NCI-H2171 (cell line): ENCODE results near the gene GPC2.

Experiments
- DNase-seq: peaks from one replicate; lab custom pipeline; 2025; lab: John Stamatoyannopoulos, UW

GPC2 gene

DNA sequence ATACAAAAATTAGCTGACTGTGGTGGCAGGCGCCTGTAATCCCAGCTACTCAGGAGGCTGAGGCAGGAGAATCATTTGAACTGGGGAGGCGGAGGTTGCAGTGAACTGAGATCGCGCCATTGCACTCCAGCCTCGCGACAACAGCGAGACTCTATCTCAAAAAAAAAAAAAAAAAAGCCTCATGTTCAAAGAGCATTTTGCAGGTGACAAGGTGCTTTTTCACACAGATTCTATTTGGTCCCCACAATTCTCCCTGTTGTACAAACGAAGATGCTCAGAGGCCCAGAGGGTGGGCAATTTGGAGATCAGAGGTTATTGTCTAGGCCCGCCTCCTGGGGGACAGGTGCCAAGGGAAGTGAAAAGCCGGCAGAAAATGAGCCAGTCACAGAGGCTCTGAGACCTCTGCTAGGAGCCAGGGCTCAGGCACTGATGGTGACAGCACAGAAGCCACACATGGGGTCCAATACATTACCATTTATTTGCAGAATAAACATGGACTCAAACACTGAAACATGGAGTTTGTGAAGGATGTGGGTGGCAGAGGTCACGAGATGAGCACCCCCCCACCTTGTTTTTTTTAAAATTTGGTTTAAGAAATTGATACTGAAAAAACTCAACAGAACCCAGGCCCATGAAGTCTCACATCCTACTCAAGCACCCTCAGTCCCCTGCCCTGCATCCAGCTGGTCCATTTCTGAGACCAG, 7.9 kb downstream of the GPC2 start:
- no peak for DNase-seq

DNA sequence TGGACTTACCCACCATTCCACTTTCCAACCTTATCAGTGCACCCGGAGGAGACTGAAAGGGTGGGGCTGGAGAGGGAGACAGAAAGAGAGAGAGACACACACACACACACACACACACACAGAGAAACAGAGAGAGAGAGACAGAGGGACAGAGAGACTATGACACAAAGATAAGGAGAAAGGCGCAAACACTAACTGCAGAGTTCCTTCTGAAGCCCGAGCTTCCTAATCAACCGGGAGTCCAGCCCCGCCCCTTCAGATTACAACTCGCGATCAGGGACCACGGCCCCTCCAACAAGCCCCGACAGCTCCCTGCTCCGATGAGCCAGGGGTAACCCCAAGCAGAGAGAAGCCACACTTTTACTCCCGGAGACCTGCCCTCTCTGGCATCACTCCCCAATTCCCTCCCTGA, 9.3 kb downstream of the GPC2 start:
- DNase-seq: peak; percentile 10

DNA sequence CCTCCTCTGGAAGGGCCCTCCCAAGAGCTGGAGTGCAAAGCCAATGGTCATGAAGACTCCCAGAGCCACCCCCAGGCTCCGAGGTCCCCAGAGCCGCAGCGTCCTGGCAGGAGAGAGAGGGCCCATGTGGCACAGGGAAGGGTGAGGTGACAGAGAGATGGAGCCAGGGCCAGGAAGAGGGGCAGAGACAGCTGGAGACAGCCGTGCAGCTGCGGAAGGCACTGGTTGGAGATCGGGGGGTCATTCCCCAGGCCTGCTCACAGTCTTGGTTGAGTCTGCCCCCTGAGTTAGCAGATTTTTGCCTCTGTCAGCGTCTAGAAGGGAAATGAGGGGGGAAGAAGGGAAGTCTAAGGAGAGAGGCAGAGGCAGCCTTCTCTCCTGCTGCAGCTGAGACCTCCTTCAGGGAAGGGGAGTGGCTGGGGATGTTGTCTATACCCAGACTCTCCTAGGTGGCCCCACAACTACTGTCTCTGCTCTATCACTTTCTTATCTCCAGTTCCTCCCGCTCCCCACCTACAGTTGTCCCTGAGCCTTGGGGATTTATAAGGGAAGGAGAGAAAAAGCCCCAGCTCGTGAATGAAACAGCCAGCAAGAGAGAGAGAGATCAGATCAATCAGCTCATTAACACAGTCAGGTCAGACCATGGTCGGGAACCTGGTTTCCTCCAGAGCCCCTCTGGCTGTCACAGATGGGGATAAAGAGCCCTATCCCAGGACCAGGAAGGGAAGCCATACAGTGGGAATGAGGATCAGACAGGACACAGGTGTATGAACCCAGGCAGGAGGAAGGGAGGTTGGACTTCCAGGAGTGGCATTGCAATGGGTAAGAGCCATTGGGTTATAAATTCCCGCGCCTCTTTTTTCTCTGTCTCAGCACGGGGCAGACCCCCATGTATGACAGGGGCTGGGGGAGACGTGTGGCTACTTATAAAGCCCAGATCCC, 9.9 kb downstream of the GPC2 start:
- no peak for DNase-seq

GRCh38 chr7:100166317-100166940, 10.8 kb downstream of the GPC2 start:
- no peak for DNase-seq

GRCh38 chr7:100163871-100164270, 13.3 kb downstream of the GPC2 start:
- DNase-seq: no peak

GRCh38 chr7:100163006-100163531, 14.1 kb downstream of the GPC2 start:
- DNase-seq: no peak

DNA sequence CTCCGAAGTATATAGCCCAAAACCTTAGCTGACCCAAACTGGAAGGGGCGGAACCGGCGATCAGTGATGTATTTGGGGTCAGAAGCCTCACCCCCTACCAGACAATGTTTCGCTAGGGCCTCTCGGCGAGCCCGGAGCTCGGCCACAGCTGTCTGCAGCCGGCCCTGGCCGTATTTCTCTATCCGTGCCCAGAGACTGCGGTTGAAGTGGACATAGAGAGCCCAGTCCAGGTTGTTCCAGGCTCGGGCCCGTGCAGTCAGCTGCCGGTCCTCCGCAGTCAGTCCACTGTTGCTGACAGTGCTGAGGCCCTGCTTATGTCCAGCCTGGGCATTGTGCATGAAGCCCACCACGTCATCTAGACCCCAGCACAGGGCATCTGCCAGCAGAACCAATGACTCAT, 17.1 kb downstream of the GPC2 start:
- DNase-seq: no peak

DNA sequence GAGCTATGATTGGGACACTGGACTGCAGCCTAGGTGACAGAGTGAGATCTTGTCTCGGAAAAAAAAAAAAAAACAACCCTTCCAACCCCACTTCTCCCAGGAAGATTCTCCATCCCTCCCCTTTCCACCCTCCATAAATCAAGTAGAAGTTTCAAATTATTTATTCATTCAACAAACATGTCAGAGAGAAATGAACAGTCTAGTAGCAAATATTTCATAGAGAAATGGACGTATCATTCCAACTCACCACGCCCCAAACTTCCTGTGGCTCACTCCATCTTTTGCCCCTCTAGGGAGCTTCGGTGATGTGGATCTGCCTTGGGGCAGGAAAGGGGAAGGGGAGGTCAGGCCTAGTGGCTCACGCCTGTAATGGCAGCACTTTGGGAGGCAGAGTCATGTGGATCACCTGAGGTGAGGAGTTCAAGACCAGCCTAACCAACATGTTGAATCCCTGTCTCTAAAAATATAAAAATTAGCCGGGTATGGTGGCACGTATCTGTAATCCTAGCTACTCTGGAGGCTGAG, 18.0 kb downstream of the GPC2 start:
- DNase-seq: no peak

GRCh38 chr7:100158229-100159098, 18.7 kb downstream of the GPC2 start, which contains the start of gene TRAPPC14:
TSS of gene TRAPPC14 (minus strand) at chr7:100158723. CDS start at chr7:100158499, 224 bp downstream.
- peak; percentile 79 for DNase-seq

DNA sequence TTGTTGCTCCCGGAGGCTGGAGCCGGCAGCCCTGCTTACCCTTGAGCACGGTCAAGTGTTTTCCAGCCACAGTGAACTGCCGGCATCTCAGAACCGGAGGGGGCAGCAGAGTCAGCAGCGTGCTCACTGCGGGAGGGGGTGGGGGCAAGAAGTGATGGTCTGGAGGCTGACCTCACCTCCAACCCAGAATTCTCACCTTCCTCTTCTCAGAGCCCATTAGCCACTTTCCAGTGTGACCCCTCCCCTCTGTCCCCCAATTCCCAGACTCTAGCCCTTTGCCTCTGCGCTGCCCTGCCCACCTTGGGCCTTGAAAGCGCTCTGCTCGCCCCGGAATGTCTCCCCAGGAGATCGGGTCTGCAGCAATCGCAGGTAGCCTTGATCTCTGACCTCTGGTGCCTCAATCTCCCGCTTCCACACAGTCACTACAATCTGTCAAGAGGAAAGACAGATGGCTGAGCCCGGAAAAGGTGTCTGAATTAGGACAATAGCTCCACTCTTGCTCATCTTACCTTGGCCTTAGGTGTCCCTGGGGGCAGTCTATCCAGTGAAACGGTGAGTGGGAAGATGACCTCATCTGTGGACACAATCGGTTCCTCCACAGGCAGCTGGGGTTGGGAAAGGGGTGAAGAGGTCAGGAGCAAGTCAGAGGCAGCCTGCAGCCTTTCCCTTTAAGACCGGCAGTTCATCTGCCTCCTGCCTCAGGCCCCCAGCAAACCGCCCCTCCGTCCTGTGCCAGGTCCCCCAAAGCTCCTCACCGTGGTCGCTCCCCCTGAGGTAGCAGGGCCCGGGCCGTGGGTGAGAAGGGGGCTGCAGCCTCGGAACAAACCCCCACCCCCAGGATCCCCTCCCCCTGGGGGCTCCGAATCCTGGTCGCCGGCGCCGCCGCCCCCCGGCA, 19.6 kb downstream of the GPC2 start:
- no peak for DNase-seq

DNA sequence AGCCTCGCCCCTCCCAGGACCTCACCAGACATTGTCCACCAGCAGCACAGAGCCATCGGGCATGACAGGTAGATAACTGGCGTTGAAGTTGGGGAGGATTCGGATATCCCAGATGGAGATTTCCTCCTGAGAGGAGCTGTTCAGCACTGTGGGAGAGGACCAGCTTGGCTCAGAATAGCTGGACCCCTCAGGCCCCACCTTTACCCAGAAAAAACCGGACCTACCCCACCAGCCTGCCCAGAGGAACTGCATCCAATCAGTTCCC, 20.2 kb downstream of the GPC2 start:
- no peak for DNase-seq

DNA sequence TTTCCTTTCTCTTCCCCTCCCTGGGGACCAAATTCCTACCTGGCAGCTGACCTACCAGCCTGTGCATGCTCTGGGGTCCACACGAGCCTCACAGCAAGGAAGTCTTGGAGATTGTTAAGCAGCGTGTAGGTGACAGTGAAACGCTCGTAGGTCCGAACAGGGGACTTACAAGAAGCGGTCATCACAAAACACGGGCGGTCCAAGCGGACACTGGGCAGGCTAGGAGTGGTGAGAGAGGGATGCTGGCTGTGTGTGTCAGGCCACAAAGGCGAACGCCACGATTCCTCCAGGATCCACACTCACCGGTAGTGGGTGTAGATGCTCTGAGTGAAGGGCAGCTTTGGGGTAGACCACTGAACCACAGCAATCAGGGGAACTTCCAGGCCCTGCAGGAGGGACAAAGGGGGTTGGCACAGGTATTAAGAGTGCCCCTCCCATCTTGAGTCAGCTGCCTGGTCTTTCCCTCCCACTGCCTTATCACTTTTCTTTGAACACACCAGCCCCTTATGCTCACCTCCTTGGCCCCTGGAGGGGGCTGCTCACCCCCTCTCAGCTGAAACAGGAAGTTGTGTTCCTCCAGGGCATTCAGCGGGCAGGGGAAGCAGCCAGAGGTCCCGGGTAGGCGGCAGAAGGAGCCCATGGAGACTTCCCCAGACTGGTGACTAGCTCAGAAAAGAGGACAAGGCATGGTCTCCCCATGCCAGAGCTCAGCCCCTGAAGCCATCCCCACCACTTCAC, 20.7 kb downstream of the GPC2 start:
- DNase-seq: no peak

DNA sequence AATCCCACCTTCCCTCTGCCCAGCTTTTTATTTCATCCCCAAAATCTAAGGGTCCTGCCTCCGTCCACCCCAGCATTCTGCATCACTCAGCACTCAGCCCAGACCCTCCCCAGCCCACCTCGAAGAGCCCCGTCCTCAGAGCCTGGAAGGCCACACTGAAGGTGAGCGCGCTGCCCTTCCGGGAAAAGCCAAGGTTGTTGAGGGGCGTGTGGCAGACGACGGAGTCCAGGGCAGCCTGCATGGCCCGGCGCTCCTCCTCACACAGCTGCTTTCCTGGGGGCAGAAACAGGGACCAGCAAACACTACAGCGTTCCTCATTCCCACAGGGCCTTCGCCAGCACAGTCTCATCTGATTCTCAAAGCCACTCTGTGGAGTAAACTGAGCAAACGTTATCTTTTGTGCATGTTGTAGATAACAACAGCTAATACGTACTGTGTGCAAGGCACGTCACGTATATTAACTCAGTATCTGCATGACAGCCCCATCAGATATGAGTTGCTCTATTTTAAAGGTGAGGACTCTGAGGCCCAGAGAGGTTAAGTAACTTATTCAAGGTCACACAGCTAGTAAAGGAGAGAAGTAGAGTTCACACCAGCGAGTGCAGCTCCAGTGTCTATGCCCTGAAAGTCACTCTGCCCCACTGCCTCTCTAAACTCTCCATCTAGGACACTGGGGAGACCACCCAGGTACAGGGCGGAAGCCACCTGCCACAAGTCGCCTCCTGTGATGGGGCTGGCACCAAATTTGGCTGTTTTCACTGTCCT, 21.4 kb downstream of the GPC2 start:
- DNase-seq: no peak

DNA sequence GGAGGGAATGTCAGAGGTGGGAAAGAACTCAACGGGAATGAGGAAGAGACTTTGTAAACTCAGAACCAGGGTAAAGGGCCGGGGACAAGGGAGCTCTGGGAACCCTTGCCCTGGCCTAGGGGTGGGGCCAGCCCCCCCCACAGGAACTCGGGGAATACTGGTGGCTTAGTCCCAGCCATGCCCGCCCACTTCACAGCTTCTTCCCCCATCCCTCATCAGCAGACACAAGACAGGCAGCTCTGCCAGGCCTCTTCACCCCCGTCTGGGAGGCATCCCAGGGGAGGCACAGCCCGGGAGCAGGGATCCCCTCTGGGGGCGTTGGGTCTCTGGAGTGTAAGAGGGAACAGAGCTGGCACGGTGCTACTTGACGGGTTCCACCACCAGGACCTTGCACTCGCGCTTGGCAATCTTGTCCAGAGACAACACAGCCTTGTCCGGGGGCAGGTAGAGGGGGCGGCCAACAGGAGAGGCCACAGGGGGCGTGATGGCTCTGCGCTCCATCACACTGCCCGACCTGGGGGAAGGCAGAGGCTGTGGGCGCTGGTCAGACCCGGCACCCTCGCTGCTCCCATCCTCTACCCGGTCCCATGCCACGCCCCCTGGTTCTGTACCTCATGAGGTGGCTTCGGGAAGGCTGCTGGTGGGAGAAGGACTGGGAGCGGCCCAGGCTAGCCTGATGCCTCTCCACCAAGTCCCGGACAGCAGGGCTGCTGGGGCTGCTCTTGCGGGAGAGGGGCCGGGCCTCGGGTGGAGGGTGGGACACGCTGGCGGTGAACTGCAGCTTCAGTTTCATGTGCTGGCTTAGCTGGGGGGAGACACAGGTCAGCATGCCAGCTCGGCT, 22.3 kb downstream of the GPC2 start:
- DNase-seq: no peak

- no peak for DNase-seq
Observed at GRCh38 chr7:100153708-100154535, 23.3 kb downstream of the GPC2 start.

DNA sequence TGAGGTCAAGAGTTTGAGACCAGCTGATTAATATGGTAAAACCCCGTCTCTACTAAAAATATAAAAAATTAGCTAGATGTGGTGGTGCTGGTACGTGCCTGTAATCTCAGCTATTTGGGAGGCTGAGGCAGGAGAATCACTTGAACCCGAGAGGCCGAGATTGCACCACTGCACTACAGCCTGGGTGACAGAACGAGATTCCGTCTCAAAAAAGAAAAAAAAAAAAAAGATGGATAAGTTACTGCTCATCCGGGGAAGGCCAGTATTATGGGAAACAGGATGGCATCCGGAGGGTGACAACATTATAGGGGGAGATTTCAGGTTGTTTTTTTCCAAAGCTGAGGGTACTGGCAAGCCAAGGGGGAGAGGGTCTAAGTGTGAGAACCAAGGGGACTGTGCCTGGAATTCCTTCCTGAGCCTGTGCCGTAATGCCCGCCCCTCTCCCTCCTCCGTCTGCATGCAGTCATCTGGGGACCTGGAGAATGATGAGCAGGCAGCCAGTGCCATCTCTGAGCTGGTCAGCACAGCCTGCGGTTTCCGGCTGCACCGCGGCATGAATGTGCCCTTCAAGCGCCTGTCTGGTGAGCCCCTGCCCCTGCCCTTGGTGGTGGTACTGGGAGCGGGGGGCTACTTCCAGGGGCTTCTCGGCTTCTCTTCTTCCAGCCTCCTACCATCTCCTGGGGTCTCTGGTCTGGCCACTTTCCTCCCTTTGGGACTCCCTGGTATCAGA, 24.1 kb downstream of the GPC2 start:
- DNase-seq: no peak
